ENCODE measurements around the gene KLF15.

Gene KLF15

DNA sequence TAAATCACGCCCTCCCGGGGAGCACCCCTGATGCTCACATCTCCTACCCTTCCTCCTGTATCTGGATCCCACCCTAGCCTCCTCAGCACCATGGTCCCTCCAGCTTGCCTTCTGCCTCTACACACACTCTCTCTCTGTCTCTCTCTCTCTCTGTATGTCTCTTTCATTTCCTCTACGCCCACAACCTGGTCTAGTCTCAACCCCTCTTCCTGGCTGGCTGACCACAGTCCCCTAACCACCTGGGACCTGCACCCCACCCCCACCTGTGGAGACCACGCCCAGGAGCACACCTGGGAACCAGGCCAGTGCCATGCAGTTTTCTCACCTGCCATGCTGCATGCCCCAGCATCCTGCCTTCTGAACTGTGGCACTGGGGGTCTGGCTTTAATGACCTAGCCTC is 33.5 kb upstream of the KLF15 start:
- DNase-seq: peak in 1 of 10 donors; percentile 45
- intact Hi-C loops (cut with DNase I): loop anchor here (10.0 kb wide), 1 partner anchor 84 kb away; the partner anchor contains the start of gene ZXDC

DNA sequence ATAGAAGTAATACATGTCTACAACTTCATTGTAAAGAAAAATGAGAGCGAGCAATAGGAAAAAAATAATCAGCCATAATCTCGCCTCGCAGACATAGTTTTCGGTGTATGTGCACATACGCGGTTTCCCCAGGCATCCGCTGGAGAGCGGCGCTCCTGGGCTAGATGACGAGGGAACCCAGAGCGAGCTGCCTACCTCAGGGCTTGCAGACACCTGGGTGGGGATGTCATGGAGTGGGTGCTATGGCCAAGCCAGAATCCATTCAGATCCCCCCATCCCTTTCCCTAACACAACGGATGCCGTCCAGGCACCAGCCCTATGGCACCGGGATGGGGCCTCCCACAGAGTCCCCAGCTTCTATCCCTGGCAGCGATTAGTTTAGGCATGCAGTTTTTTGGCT is 33.0 kb upstream of the KLF15 start:
- intact Hi-C loops (cut with DNase I): loop anchor here (10.0 kb wide), 1 partner anchor 85 kb away; the partner anchor contains the start of gene ZXDC
- peak in 1 of 10 donors; percentile 65 for DNase-seq

DNA sequence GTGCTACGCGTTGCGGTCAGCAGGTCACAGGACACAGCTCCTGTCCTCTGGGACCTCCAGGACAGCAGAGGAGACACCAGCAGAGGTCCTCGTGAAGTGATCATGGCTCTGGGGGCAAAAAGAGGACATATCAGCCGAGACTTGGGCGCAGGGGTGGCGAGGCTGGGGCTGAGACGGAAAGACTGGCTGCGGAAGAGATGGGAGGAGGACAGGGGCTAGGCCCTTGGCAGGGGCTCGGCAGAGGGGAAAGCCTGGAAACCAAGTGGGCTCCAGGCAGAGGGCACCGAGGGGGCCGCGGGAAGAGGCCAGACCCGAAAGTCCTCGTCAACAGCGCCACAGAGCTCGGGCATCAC is 32.6 kb upstream of the KLF15 start:
- DNase-seq: peak in 1 of 10 donors; percentile 74
- intact Hi-C loops (cut with DNase I): loop anchor here (1.0 to 10.0 kb wide), 5 partner anchors 33 to 257 kb away; partner anchors contain the start of genes KLF15 and ZXDC

DNA sequence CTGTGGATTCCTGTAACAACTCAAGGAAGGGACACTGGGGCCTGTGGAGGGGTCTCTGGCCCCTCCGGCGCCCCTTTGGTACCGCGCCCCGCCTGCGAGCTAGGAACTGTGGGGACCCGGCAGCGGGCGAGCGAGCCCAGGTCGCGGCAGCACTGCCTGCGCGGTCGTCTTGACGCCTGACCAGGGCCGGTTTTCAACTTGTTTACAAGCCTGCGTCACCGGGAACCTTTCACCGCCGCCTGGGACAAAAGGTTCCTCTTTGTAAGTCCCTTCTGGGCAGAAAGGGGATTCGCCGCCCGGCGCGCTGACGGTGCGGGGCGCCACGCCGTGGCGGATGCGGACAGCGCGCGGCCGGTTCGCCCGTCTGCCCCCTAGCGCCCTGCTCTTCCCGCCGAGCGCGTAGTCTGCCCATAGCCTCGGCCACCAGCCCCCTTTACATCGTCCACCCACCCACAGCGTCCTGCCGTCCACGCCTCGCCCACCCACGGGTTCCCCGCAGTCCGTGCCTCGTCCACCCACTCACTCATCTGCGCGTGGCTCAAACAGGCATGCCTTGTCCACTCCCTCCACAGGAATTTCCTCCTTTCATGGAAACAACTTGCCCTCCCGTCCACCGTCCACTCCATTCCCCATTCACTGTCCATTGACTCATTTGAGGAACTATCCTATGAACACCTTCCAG is 32.0 kb upstream of the KLF15 start:
- DNase-seq: peak; percentile 74 to 98 (median 88)
- intact Hi-C loops (cut with DNase I): loop anchor here (1.0 to 2.0 kb wide), 4 partner anchors 32 to 256 kb away; partner anchors contain the start of gene KLF15

DNA sequence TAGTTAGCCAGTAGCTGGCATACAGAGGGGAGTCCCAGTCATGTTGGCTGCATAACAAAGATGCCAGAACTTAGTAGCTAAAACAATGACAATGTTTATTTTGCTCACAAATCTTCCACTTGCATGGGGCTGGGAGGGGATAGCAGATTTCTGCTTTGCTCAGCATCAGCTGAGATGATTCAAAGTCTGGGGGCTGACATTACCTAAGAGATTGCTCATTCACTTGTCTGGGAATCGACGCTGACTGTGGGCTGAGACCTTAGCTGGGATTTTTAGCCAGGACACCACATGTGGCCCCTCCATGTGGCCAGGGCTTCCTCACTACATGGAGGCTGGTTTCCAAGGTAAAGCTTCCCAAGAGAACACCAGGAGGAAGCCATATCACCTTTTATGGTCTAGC is 24.8 kb upstream of the KLF15 start:
- intact Hi-C loops (cut with DNase I): no loop called here
- peak in 1 of 10 donors; percentile 12 for DNase-seq

DNA sequence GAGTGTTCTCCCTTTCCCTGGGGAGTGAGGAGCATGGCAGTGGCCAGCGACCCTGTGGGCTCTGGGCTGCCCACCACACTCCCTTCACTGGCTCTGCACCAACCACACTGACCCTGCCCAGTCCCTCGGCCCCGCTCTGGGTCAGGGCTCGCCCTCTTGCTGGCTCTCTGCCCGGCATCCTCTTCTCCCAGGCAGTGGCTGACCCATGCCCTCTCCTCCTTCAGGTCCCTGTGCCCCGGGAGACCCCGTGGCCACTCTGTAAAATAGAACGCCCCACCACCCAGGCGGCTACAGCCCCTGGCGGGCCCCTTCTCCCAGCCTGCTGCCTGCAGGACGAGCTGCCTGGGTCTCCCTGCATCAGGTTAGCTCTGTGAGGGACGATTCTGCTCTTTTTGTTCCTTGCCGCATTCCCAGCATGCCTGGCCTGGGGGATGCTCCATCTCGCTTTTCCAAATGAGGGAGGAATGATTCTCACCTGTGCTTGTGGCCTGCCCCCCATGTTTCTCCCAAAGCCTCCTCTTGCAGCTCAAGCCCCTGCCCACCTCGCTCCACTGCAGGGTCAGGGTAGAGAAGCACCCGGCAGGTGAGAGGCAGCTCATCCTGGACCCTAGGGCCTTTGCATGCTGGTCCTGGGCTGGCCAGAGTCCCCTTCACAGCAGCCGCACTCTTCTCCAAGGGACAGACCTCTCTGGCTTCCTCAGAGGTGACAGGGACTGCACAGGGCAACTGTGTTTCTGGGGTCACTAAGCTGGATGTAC is 23.0 kb upstream of the KLF15 start:
- intact Hi-C loops (cut with DNase I): no loop called here
- peak in 3 of 10 donors; percentile 12 to 74 (median 70) for DNase-seq

DNA sequence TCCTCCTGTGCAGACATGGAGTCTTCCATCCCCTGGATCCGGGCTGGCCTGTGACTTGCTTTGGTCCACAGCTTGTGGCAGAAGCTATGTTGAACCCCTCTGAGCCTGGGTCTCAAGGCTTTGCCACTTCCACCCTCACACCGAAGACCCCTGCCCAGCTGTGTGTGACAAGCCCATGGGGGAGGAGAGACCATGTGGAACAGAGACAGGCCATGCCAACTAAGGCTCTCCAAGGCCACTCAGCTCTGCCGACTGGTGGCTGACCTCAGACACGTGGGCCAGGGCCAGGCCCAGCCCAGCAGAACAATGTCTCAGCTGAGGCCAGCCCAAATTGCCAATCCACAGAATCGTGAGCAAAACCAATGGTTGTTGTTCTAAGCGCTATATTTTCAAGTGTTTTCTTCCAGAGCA is 21.1 kb upstream of the KLF15 start:
- DNase-seq: peak in 2 of 10 donors; percentile 7 to 68
- intact Hi-C loops (cut with DNase I): no loop called here

DNA sequence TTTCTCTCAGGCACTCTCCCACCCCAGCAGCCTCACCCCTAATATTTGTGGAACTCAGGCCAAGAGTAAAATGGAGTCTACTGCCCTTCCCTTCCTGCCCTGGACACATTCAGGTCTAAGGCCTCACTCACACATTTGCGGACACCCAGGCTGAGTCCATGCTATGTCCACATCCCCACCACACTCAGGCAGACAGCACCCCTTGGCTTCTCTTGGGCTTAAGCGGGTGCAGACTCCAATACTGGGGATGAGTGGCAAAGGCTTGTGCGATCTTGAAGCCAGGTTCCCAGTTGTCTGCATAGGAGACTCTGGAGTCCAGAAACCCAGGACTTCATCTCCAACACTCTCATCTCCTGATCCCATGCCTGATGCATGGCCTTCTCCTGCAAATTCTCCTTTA is 20.0 kb upstream of the KLF15 start:
- peak in 2 of 10 donors; percentile 6 to 26 for DNase-seq
- intact Hi-C loops (cut with DNase I): no loop called here

DNA sequence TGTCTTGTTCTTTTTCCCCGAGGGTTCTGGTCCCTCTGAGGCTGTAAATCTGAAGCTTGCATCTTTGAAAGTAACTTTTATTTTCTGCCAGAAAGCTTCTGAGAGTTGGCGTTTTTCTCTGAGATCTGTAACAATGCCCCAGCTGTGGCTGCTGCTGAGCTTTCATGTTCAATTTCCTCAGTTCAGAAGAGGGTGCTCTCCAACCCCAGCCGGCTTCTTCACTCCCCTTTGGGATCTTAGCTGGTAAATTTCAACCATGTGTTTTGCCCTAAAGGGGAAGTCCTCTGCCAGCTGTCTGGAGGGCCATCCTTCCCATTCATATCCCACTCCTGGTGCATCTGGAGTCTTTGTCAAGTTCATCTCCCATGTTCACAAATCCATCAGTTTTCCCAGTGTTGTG is 19.2 kb upstream of the KLF15 start:
- DNase-seq: peak in 2 of 10 donors; percentile 15 to 66
- intact Hi-C loops (cut with DNase I): no loop called here

DNA sequence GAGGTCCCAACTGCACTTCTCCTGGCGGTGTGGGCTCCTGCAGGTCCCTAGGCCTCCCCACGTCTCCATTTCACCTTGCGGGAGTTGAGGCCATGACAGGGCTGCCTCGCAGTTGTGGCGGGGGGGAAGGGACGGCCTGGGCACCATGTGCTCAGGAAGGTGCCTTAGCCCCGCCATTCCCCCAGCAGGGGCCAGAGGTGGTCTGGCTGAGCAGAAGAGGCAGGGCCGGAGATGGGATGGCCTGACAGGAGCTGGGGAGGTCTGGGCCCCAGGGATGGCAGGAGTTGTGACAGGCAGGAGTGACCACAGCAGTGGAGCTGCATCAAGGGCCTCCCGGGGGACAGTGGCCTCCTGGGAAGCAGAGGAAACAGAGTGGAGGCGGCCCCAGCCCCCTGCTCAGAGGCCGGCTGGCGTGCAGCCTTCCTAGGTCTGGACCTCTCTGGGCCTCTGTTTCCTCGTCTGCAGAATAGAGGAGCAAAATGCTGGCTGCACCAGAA is 18.7 kb upstream of the KLF15 start:
- peak in 2 of 10 donors; percentile 18 to 77 for DNase-seq
- intact Hi-C loops (cut with DNase I): no loop called here

DNA sequence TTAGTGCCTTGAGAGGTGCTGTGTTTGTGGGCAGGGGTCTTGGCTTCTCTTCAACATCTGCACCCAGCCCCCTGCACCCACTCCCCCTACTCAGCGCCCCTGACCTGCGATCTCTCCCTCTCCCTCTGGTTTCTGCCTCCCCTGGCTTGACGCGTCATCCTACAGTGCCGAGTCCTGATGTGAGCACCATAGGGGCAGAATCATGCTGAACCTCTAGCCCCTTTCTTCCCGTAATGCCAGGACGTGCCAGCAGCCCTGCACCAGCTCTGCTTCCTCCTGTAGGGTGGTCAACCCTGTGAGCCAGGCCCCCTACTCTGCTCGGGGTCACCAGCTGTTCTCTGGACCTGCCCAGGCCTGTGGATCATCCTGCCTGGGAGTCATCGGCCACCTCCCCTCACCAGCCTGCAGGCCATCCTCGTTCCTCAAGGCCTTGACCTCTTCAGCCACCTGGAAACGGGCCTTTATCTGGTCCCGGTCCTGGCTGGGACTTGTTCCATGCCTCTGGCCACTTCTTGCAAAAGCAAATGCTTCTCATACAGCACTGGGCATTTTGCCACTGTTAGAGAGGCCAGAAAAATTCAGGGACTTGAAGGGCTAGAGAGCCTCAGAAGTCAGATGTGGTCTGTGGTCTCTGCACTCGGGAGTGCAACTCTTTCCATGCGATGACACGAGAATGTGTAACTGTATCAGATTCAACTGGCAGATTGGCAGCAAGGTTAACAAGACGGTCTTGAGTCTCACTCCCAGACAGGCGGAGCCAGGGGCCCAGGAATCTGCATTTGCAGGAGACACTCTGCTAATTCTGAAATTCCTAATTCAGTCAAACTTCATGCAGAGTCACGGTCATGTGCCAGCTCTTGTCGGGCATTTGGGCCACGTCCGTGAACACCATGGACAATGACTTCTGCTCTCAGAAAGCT is 16.7 kb upstream of the KLF15 start:
- intact Hi-C loops (cut with DNase I): no loop called here
- DNase-seq: peak in 2 of 10 donors; percentile 72

DNA sequence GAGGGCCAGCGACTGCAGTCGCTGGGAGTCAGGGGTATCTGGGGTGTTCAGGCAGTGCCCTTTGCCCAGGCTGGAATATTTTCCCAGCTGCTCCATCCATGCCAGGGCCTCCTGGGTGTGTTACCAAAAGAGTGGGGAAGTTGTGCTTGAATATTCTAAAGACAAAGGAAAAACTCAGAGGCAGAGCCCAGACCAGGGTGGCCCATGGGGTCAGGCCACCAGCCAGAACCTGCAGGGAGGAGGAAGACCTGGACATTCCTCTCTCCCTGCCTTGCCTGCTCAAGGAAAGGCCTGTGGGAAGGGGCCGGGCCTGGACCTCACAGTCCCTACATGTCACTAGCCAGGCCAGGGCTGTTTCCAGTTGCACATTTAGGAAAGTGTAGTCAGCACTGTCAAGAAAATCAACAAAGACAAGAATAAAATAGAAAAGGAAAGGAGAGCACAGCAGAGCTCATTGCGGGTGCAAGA is 16.0 kb upstream of the KLF15 start:
- peak in 1 of 10 donors; percentile 35 for DNase-seq
- intact Hi-C loops (cut with DNase I): no loop called here

DNA sequence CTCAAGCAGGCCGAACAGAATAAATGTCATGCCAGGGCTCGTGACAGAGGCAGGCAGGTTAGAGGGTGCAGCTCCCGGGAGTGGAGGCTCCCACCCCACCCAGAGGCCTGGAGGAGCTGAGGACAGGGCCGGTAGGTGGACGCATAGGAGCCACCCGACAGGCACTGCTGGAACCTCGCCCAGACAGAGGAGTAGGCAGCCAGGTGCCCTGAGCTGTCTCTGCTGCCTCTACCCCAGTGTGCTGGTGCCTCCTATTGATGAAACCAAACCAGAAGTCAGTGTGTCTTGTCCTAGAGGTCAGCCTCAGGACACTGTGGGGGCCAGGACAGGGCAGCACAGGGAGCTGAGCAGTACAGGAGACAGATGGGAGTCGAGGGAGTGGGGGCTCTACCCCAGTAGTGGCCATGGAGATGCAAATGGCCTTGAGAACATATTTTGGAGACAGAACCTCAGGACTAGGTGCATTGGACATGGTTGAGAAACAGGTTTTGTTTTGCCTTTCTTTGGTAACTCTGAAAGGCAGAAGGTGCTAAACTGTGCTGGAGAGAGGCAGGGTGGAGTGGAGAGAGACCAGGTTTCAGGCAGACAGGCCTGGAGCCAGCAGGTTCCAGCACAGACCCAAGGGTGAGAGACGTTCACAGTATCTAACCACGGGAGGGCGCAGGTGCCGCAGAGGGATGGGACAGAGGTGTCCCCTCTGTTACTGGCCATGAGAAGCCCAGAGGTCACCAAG is 15.4 kb upstream of the KLF15 start:
- intact Hi-C loops (cut with DNase I): no loop called here
- DNase-seq: peak in 1 of 10 donors; percentile 56

DNA sequence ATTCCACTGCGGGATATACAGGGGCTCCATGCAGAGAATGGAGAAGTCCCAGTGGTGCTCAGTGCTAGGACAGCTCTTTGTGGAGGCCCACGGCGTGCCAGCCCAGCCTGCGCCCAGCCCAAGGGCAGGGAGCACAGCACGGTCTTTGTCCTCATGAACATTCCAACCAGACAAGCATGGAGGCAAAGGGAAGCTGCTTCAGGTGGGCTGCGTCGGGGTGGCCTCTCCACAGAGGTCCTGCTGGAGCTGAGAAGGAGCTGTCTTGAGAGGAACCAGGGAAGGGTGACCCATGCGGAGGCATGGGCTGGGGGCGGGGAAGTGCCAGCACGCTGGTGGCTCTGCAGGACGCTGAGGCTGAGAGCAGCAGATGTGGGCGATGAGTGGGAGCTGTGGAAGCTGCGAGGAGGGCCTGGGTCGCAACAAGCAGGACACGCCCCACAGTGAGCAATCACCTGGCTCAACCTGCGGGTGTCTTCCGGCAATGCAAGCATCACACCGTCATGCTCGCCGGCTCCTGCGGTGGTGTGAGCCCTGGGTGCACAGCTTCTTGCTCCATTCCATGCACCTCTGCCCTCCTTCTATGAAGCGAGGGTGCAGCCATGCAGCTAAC is 14.0 kb upstream of the KLF15 start:
- peak in 2 of 10 donors; percentile 64 to 73 for DNase-seq
- intact Hi-C loops (cut with DNase I): no loop called here

DNA sequence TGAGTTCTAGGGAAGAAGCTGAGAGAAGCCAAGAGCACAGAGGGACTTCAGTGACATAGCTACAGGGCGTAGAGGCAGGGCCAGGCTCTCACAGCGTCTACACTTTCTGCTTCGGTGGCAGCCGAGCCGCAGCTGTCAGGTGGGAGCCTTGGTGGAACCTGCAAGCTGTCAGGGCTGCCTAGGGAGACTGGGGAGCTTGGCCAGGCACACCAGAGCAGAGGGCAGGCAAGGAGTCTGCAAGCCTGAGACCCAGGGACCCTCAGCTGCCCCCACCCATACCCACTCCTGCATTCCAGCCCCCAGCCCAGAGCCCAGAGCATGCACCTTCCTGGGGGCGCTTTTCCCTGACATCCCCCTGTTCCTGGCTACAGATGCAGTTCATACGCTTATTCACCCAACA is 13.4 kb upstream of the KLF15 start:
- DNase-seq: peak in 1 of 10 donors; percentile 59
- intact Hi-C loops (cut with DNase I): no loop called here

DNA sequence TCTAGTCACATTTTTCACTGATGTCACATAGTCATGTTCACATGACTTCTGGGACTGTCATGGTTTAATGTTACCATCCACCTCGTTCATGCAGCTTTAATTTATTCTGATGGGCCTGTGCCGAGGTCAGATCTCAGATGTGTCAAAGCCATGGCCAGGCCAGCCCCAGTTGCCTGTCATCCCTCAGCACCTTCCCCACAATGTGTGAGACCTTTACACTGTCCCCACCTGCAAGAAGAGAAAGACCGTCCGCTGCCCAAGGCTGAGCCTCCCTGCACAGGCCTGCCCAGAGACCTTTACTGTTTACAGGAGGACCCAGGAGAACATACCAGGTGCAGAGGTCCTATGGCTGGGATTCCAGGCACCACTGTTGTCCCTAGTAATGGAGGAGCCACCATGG is 12.8 kb upstream of the KLF15 start:
- DNase-seq: peak in 2 of 10 donors; percentile 34 to 46
- intact Hi-C loops (cut with DNase I): no loop called here

DNA sequence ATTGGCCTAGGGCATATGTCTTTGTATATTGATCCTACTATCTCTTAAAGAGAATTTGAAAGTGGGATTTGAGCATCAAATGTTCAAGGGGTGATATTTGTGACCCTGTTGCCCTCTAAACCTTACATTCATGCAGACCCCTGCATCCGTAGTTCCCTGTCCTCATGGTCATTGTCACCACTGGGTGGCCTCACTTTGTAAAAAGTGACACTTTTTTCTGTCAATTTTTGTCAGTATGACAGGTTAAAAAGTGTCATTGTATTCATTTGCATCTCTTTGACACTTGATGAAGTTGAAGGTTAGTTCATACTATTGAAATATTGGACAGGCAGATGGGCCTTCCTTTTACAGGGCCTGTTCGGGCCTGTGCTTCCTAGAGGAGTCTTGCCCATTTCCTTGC is 12.3 kb upstream of the KLF15 start:
- intact Hi-C loops (cut with DNase I): no loop called here
- DNase-seq: peak in 1 of 10 donors; percentile 7

DNA sequence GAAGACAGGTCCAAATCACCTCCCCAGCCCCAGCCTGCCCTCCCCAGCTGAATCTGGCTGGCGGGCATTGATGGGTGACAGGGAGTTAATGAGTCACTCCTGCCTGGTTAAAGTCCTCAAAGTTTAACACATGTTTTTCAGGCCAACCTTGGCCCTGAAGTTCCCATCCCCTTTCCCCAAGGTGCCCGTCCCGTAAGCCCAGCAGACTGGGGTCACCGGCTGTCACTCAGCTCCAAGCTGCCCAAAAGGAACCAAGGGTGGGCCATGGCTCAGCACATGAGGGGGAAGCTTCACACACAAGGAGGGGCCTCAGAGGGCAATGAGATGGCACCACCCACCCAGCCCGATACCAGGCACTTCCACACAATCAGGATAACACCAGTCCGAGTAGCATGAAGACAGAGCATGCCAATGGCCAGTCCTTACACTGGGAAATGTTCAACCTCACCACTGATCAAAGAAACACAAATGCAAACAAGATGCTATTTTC is 10.2 kb upstream of the KLF15 start:
- intact Hi-C loops (cut with DNase I): no loop called here
- peak in 3 of 10 donors; percentile 22 to 69 (median 59) for DNase-seq
